ENCODE data around the gene TRIM33.

TRIM33 gene

DNA sequence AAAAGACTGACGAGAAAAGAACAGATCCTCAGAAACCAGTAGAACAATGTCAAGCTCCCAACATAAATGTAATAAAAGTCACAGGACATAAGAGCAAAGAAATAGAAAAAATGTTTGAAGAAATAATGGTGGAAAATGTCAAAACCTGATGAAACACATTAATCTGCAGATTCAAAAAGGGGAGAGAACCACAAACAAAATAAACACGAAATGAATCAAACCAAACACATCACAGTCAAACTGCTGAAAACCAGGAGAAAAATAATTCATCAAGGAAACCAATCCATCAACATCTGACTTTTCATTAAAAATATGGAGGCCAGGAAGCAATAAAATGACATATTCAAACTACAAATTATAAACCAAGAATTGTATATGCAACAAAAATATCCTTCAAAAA lies 31.9 kb downstream of the TRIM33 start:
- Histone ChIP-seq H3K4me3 (ENCODE audit: low read length) (no peak overlapping the region), H3K9me3 (ENCODE audit: control insufficient read depth, insufficient read depth, low read length) (peaks cover 5% of the 10 kb centered on the region; the same call in 1 of the 2 replicates), H3K9me2 (replicated peaks; ENCODE audit: control insufficient read depth, low read length) (no peaks in the 10 kb centered on the region), H3F3A (ENCODE audit: control insufficient read depth, insufficient read depth) (peaks cover 10% of the 10 kb centered on the region), H3K4me2 (ENCODE audit: low read length) (no peak overlapping the region), H3K79me2 (ENCODE audit: control insufficient read depth, low read length) (peaks cover 99% of the 10 kb centered on the region), H4K20me1 (ENCODE audit: control insufficient read depth, insufficient read depth, low read depth, low read length) (peaks cover 9% of the 10 kb centered on the region; the same call in 1 of the 2 replicates), H3K4me1 (ENCODE audit: control insufficient read depth, low read length) (peaks cover 29% of the 10 kb centered on the region), H3K36me3 (ENCODE audit: control insufficient read depth, low read length) (peaks cover 11% of the 10 kb centered on the region), H3K27me3 (ENCODE audit: control insufficient read depth, low read length) (no peaks in the 10 kb centered on the region), H3K27ac (ENCODE audit: low read depth, low read length) (no peak overlapping the region)
- TF ChIP-seq, protein P1, sequence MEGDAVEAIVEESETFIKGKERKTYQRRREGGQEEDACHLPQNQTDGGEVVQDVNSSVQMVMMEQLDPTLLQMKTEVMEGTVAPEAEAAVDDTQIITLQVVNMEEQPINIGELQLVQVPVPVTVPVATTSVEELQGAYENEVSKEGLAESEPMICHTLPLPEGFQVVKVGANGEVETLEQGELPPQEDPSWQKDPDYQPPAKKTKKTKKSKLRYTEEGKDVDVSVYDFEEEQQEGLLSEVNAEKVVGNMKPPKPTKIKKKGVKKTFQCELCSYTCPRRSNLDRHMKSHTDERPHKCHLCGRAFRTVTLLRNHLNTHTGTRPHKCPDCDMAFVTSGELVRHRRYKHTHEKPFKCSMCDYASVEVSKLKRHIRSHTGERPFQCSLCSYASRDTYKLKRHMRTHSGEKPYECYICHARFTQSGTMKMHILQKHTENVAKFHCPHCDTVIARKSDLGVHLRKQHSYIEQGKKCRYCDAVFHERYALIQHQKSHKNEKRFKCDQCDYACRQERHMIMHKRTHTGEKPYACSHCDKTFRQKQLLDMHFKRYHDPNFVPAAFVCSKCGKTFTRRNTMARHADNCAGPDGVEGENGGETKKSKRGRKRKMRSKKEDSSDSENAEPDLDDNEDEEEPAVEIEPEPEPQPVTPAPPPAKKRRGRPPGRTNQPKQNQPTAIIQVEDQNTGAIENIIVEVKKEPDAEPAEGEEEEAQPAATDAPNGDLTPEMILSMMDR (IDR thresholded peaks at IDR 0.05; ENCODE audit: low read depth, low read length, poor library complexity, severe bottlenecking): no peak
- TF ChIP-seq EZH2phosphoT487 (IDR thresholded peaks at IDR 0.05; ENCODE audit: borderline replicate concordance, low read length): no peak

DNA sequence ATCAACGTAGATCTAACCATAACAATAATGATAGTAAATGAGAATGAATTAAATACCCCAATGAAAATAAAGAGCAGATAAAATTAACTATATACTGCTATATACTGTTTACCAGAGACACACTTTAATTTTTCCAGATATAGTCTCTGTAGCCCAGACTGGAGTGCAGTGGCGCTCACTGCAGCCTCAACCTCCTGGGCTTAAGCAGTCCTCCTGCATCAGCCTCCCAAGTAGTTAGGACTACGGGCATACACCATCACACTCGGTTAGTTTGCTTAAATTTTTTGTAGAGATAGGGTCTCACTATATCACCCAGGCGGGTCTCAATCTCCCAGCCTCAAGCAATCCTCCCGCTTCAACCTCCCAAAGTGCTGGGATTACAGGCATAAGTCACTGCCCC lies 37.2 kb downstream of the TRIM33 start:
- Histone ChIP-seq H3K4me3 (ENCODE audit: low read length) (no peak overlapping the region), H3K27ac (ENCODE audit: low read depth, low read length) (no peak overlapping the region), H4K20me1 (ENCODE audit: control insufficient read depth, insufficient read depth, low read depth, low read length) (peaks cover 10% of the 10 kb centered on the region), H3K4me2 (ENCODE audit: low read length) (no peak overlapping the region), H3K9me2 (replicated peaks; ENCODE audit: control insufficient read depth, low read length) (no peaks in the 10 kb centered on the region), H3K4me1 (ENCODE audit: control insufficient read depth, low read length) (peaks cover 16% of the 10 kb centered on the region), H3K79me2 (ENCODE audit: control insufficient read depth, low read length) (peaks cover 98% of the 10 kb centered on the region), H3K36me3 (ENCODE audit: control insufficient read depth, low read length) (peaks cover 9% of the 10 kb centered on the region; the same call in 1 of the 2 replicates), H3K9me3 (ENCODE audit: control insufficient read depth, insufficient read depth, low read length) (no peaks in the 10 kb centered on the region), H3K27me3 (ENCODE audit: control insufficient read depth, low read length) (no peaks in the 10 kb centered on the region), H3F3A (ENCODE audit: control insufficient read depth, insufficient read depth) (no peaks in the 10 kb centered on the region)
- TF ChIP-seq, protein P1 (IDR thresholded peaks at IDR 0.05; ENCODE audit: low read depth, low read length, poor library complexity, severe bottlenecking): no peak
- TF ChIP-seq EZH2phosphoT487 (IDR thresholded peaks at IDR 0.05; ENCODE audit: borderline replicate concordance, low read length): no peak

DNA sequence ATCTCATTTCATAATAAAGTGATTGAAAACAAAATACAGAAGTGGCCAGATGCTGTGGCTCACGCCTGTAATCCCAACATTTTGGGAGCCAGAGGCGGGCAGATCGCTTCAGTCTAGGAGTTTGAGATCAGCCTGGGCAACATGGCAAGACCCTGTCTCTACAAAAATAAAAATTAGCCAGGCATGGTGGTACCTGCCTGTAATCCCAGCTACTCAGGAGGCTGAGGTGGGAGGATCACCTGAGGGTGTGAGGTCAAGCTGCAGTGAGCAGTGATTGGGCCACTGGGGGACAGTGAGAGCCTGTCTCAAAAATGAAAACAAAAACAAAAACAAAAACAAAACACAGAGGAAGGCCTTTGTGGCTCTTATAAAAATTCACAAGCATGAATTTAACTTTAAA lies 38.6 kb downstream of the TRIM33 start:
- no peak for TF ChIP-seq EZH2phosphoT487 (IDR thresholded peaks at IDR 0.05; ENCODE audit: borderline replicate concordance, low read length)
- TF ChIP-seq, protein P1 (IDR thresholded peaks at IDR 0.05; ENCODE audit: low read depth, low read length, poor library complexity, severe bottlenecking): no peak
- Histone ChIP-seq H3K9me3 (ENCODE audit: control insufficient read depth, insufficient read depth, low read length) (no peaks in the 10 kb centered on the region), H3K4me1 (ENCODE audit: control insufficient read depth, low read length) (peaks cover 25% of the 10 kb centered on the region), H3K27me3 (ENCODE audit: control insufficient read depth, low read length) (no peaks in the 10 kb centered on the region), H3K4me3 (ENCODE audit: low read length) (no peak overlapping the region), H3K79me2 (ENCODE audit: control insufficient read depth, low read length) (peaks cover 98% of the 10 kb centered on the region), H4K20me1 (ENCODE audit: control insufficient read depth, insufficient read depth, low read depth, low read length) (peaks cover 10% of the 10 kb centered on the region), H3K9me2 (replicated peaks; ENCODE audit: control insufficient read depth, low read length) (no peaks in the 10 kb centered on the region), H3K27ac (ENCODE audit: low read depth, low read length) (no peak overlapping the region), H3K4me2 (ENCODE audit: low read length) (no peak overlapping the region), H3K36me3 (ENCODE audit: control insufficient read depth, low read length) (peaks cover 9% of the 10 kb centered on the region; the same call in 1 of the 2 replicates), H3F3A (ENCODE audit: control insufficient read depth, insufficient read depth) (no peaks in the 10 kb centered on the region)

Measured in DOHH2 (cell line).